Transverse colon (tissue), 4 donors: ENCODE measurements around the gene PCCA.

Experiments used
- POLR2A ChIP-seq: fragments of 450-650 bp; IDR thresholded peaks from one replicate; pipeline ENCODE4 v1.6.1; 2016; ENCODE audit warnings: antibody characterized with exemption, mild to moderate bottlenecking, moderate library complexity
- POLR2AphosphoS5 ChIP-seq, 3 donors: sonication (generic); formaldehyde crosslinking; IDR thresholded peaks; one replicate each; pipeline ENCODE4 v1.6.1; 2016; ENCODE audit warnings: antibody characterized with exemption in 3 of 3
- TF ChIP-seq, protein P1 (sequence below), 5 experiments: fragments of 200-600 bp in 3 of 5; fragments of 450-650 bp in 2 of 5; sonication (generic) in 3 of 5; IDR thresholded peaks; 1 replicate in 2 of 5; 2 replicates in 3 of 5; pipeline ENCODE4 v1.5.1; 2016 to 2017; ENCODE audit warnings: antibody characterized with exemption in 5 of 5, inconsistent platforms in 3 of 5, mild to moderate bottlenecking in 2 of 5, moderate library complexity in 1 of 5

DNA sequence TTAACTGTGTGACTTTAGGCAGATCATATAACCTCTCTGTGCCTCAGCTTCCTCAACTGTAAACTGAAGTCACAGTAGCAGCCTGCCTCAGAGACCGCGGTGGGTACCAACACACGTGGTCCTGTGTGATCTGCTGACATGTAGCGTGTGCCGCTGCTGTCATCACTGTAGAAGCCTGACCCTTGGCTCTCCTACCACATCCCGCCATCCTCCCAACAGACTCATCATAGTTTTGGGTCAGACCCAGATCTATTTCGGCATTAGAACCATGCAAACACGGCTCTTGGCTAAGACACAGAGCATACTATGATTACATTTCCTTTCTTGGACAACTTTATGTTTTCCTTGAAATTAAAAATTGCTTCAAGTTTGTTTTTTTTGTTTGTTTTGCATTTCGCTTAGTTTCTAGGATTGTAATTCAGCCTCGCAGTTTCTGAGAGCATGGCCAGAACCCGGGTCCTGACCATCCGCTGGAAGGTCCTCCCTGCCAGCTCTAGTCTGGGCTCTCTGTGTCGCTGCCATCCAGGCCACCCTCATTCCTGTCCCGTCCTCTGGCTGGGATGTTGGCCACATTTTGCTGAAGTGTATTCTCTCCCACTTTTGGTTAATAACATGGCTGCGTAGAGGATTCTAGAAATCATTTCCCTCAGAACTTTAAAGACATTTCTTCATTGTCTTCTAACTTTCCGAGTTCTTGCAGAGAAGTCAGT lies 446.7 kb downstream of the PCCA start:
- TF ChIP-seq, protein P1, sequence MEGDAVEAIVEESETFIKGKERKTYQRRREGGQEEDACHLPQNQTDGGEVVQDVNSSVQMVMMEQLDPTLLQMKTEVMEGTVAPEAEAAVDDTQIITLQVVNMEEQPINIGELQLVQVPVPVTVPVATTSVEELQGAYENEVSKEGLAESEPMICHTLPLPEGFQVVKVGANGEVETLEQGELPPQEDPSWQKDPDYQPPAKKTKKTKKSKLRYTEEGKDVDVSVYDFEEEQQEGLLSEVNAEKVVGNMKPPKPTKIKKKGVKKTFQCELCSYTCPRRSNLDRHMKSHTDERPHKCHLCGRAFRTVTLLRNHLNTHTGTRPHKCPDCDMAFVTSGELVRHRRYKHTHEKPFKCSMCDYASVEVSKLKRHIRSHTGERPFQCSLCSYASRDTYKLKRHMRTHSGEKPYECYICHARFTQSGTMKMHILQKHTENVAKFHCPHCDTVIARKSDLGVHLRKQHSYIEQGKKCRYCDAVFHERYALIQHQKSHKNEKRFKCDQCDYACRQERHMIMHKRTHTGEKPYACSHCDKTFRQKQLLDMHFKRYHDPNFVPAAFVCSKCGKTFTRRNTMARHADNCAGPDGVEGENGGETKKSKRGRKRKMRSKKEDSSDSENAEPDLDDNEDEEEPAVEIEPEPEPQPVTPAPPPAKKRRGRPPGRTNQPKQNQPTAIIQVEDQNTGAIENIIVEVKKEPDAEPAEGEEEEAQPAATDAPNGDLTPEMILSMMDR (IDR thresholded peaks at IDR 0.05) = no peak
- no peak for TF ChIP-seq POLR2A
- TF ChIP-seq POLR2AphosphoS5 (IDR thresholded peaks at IDR 0.05) = no peak
